Right ventricle myocardium superior (tissue), 1 donor: Measurements from ENCODE around the gene MED12L. TPM values are rescaled to one million over a fixed set of nuclear protein-coding genes. Genes with fewer than 3 reads are reported as not detected.

ENCODE experiments used
- ATAC-seq: fragments of 200-7000 bp; cut with Tn5 transposase; one replicate; pipeline ENCODE4 v1.9.1; 2020; ENCODE audit warnings: mild to moderate bottlenecking; ENCODE audit not compliant: poor library complexity
- DNase-seq: peaks from one replicate; pipeline ENCODE4 v3.0.0-alpha.2; 2020
- intact Hi-C: fragments of 100-400 bp; cut with DNase I; formaldehyde crosslinking; loops from one replicate; pipeline ENCODE4 v1.11.2; 2022
- total RNA-seq: library from RNA; stranded (reverse); fragmentation: NEBNext Ultra II Directional; extraction: Animal tissue kit (Norgen Biotek cat#: 25700); gene quantifications from one replicate; pipeline ENCODE4 v1.2.1, GENCODE V29; 2021
- donor health status: DM: no; HTN: yes; CAD: no; lungs with severe emphysema.

The MED12L gene
- total RNA-seq, 1 donor from 2014 or later = 0.67 TPM

DNA sequence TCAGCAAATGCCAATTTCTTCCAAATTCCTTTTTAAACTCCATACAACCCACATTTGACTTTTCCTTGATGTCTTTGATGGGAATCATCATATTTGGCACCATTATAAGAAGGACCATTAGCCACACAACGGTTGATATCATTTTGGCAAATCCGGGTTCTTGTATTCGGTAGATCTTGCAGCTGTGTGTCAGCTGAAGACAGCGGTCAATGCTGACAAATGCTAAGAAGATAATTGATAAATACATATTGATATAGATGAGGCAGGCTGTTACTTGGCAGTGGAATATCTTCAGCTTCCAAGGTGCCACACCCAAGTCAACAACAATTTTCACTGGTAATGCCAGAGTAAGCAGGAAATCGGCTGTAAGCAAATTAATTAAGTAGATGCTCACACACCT lies 113.4 kb downstream of the MED12L start:
- ATAC-seq (no peak), DNase-seq (no peak)
- intact Hi-C loops = no loop called here

DNA sequence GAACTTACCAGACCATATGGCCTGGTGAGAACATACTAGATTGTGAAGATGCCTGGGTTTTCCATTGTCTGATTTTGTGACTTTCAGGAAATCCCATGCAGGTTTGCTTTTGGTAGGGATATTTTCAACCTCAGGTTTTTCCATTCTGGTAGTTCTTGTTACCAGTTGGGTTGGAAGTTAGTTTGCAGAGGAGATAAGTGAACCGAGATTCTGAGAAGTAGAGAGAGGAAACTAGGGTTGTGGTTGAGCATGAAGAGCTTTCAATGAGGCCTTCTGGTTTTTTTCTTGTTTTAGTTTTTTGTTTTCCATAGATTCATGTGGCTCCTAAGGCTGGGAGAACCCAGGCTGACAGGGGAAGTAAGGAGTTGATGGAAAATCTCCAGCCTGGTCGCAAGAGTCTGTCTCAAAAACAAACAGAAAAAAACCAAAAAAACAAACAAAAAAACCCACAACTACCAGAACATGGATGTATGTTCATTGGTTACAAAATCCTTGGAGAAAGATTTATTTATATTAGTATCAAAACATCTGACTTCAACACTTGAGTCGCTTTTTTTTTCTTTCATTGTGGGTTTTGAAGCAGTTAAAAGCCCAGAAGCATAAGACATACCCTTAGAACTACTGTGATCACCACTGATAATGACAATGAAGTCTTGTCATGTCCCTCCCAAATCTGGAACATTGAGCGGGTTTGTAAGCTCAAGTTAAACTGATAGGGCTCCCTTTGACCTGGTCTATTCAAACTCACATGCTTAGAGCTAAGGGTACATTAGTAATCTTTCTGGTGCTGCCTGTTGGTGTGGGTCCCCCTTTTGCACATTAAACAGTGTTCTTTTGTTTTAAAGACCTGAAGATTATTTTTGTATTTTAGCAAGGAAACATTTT lies 114.3 kb downstream of the MED12L start:
- intact Hi-C loops = no loop called here
- ATAC-seq = no peak

DNA sequence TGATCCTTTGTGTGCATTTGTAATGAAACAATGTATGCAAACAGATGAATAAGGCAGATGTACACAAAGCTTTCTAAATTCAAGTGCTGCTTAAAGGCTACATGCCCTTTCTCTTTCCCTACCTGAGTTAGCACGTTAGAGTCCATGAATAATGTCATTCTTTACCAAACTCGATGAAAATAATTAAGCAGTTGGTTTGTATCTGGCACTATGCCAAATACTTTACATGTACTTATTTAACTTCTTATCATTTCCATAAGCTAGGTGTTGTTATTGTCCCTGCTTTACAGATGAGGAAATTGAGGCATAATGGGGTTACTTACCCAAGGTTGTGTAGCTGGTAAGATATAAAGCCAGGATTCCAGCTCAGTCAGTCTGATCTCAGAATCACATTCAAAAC lies 115.1 kb downstream of the MED12L start:
- no peak for DNase-seq
- ATAC-seq = no peak
- intact Hi-C loops = no loop called here

More for the DNA sequence above, 114.3 kb downstream of the MED12L start:
- DNase-seq = no peak

DNA sequence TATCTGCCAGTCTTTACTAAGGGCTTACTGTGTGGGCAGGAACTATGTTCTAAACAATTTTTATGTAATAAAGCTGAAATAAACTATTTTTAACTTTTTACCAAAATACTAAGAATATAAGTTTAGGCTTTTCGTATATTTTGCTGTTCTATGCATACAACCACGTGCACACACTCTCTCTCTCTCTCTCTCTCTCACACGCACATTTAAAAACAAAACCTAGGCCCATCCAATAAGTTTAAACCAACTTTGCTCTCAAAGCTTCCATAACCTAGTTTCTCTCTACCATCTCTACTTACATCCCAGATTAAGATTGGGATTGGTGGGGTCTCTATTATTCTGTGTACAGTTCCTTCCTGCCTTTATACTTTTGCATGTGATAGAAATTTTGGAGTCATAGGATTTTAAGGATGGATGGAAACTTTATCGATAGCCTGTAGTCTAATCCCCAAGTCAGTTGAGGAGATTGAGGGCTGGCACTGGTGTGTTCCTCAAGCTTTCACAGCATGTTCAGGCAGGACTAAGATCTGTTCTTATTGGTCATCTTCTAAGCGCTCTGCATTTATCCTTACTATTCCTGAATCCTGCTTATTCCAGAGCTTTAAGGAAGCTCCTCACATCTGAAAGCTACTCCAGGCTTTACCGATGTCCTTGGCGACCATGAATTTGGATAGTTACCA lies 115.7 kb downstream of the MED12L start:
- intact Hi-C loops = no loop called here
- no peak for ATAC-seq
- no peak for DNase-seq

DNA sequence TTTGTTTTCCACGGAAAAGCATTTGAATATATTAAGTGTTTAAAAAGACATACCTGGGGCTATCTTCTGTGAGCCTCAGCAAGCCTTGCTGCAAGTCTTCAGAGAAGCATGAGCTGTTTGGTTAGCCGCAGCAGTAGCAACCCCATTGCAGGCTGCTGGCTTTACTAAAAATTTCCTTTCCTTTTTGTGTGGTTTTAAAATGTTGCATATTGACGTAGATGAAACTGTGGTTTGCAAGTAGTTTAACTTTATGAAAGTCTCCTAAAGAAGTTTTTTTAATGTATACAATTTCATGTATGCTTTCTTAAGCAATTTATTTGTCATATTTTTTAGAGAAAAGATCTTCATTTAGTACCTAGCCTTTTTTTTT lies 117.6 kb downstream of the MED12L start, which contains the start of gene GPR171:
GPR171 (minus strand) TSS at position 166 of the 370 bp plus-strand sequence. CDS start 3,830 bp downstream, outside the sequence.
- intact Hi-C loops = no loop called here
- ATAC-seq (no peak), DNase-seq (no peak)

DNA sequence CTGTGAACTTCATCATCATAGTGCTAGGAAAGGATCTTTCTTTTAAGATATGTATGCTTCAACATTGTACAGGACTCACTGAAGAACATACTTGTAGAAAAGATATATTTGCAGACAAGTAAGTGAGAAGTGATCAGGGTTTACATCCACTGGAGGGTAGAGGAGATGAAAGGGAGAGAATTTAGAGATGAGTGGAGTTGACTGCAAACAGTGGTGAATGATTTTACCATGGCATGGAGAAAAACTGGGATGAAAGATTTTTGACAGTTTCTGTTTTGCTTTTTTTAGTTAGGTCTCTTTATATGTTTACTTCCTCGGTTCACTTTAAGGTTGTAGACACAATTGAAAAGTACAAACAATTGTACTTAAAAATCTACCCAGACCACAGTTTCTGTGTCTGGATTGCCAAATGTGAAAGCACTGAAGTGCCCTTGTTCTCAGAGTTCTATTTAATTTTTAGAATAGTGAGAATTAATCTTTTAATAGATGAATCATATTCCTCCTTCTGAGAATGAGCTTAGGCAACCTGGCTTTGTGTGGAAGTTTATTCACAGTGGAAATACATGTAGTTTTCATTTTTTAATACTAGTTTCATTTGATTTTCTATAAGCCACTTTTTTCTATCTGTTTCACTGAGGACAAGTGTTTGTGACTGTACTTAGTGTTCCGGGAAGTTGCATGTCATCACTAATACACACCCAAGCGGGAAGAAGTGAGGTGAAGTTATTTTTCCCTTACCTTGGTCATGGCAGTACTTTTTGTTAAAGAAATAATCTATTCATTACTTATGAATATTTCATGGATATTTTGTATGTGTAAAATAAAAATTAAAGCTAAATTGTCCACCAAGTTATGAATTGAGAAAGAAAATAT lies 119.3 kb downstream of the MED12L start:
- no peak for DNase-seq
- intact Hi-C loops = no loop called here
- ATAC-seq = no peak

DNA sequence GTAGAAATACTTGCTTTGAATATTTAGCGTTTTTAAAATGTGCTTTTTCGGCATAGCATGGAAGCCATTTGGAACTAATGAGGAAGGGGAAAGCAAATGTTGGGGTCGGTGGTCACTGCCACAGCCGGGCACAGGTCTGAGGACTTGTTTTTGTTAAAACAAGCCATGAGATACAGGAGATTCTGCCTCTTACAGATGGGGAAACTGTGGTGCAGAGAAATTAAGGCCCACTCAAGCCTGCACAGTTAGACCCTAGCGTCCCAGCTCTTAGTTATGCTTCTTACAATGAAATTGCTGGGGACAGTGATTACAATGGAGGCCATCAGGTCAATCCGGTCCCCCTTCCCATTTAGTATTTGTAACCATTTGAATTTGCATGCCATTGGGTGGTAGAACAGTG lies 120.0 kb downstream of the MED12L start:
- no peak for DNase-seq
- intact Hi-C loops = no loop called here
- ATAC-seq = no peak

DNA sequence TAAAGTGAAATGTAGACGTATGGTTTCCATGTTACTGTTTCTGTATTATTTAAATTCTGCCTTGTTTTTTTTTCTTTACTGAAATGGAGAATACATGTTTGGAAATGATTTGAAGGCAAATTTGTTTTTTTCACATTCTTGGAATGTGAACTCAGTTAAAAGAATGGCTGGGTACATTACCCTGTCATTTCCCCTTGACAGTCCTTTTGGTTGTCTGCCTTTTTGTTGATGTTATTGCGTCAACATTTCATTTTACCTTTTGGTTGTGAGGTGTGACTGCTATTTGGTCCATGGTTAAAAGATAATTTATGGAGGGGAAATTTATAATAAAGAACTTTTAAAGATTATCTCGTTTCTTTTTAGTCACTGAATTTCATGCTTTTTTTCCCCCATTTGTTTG lies 120.7 kb downstream of the MED12L start:
- ATAC-seq = no peak
- intact Hi-C loops = no loop called here
- DNase-seq = no peak

DNA sequence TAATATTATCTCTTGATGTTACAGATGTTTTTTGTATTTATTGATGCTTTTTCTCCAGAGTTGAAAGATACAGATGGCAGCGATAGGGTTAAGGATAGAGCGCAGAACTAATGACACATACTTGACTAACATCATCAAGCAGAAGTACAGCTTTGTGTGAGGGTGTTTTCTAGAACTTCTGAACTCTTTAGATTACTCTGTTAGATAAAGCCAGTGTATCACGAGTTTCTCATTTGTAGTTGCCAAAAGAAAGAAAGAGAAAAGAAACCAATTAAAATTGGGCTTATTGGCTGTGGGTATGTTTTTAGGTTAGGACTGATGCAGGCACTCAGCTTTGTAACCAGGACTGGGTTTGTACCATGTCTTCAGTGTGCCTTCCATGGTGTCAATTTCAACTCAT lies 124.2 kb downstream of the MED12L start:
- DNase-seq = no peak
- intact Hi-C loops = no loop called here
- no peak for ATAC-seq

DNA sequence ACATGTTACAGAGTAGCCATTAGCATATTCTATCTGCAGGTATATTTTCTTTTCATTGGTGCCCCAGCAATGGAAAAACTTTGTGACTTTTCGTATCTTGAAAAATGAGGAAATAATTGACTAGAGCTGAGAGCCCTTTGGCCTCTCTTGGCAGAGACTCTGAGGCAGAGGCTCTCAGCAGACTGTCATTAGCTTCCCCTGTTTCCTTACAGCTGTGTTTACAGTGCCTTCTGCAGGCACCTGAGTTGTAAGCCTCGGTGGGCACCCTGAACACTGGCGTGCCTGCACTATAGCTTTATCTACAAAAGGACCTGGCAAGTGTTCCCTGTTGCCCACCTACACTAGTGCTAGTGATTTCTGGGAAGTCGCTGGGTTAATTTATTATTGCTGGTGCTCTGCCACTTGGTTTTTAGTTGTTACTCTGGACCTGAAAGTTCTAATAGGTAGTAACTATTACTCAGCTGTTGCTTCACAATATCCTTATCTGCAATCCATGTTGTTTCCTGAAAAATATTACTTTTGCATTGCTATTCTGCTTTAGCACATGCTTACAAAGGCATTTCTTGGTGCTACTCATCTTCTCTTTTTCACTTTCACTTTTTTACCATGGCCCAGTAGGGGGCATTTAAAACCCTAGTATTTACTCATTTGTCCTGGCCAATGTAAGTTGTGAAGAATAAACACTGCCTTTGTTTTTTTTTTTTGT lies 125.4 kb downstream of the MED12L start:
- DNase-seq = no peak
- peak; percentile 51 for ATAC-seq
- intact Hi-C loops = no loop called here

DNA sequence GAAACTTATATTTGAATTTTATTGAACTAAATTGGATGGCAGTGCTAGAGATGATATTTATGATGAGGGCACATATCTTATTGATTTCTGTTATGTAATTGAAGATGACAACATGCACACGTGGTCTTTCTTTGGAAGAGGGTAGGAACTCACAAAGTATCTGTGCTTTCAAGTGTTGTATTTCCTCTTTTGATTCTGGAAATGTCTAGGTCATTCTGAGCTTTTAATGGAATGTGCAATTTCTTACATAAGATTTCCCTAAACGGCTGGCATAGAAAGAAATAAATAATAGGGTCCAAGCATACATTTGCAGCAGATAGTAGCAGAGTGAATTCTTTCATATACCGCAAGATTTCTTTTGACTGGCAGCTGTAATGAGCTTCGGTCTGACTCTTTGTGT lies 127.7 kb downstream of the MED12L start:
- intact Hi-C loops = no loop called here
- no peak for ATAC-seq
- no peak for DNase-seq

DNA sequence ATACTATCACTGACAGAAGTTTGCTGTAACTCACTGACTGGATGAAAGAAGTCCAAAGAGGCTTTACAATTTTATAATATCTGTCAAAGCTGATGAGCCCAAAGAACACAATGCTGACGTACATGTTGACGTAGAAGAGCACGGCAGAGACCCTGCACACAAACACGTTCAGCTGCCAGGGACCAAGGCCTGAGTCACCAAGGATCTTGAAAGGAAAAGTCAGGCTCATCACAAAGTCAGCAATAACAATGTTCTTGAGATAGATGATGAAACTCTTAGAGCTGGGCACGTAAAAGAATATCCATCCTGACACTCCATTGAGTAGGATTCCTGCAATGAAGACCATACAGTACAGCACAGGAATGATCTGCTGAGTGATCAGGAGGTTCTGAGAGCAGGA lies 128.4 kb downstream of the MED12L start:
- no peak for DNase-seq
- intact Hi-C loops = no loop called here
- ATAC-seq = no peak

DNA sequence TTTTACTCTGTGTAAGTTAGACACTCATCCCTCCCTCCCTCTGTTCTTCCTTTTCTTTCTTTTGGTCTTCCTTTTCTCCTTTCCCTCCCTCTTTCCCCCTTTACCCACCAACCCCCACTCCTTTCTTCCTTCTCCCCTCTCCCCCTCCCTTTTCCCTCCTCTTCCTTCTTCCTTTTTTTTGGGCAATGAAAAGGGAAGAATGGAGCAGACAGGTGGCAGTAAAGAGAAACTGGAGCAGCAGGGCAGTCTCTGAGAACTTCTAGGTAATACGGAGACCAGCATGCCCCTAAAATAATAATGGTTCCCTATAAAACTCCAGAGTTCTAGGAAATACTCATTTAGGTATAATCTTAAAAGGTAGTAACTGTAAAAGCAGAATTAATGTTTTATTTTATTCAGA lies 129.0 kb downstream of the MED12L start:
- DNase-seq (no peak), ATAC-seq (no peak)
- intact Hi-C loops = no loop called here

DNA sequence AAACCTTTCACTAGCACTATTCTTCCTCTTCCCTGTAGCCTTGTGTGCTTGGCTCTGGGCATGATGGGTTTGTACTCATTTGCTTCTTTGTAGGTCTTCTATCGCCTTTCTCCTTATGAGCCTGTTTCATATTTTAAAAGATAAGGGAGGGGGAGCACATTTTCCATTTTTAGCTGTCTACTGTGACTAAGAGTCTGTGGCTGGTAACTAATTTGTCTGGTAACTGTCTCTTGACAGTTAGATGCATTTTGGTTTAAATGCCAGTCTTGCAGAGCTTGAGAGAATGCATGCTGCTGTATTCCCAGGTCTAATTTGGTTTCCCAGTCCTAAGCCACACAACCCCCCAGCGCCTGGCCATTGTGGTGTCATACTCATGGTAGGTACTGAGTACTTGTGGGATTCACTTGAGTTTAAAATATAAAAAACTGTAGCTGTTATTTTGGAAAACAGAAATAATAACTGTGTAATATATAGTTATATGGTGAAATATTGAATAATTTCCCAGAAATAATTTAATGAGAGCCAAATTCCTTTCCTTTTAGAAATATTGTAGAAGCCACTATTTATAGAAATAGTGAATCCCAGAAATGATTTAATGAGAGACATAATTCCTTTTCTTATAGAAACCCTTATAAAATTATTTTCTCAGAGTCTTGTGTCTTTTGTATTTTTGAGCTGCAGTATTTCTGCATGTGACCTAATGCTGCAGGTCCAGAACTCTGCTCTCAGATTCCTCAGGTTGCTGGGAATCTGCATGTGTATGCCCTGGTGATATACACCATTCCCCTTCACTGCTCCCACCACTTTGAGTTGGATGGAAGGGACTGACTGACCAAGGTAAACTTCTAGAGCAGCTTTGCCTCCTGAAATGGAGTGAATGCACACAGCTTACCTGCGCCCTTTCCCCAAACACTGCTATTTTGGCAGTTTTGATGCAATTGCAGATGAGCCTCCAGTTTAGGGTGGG lies 131.5 kb downstream of the MED12L start:
- ATAC-seq = no peak
- intact Hi-C loops = no loop called here
- no peak for DNase-seq

DNA sequence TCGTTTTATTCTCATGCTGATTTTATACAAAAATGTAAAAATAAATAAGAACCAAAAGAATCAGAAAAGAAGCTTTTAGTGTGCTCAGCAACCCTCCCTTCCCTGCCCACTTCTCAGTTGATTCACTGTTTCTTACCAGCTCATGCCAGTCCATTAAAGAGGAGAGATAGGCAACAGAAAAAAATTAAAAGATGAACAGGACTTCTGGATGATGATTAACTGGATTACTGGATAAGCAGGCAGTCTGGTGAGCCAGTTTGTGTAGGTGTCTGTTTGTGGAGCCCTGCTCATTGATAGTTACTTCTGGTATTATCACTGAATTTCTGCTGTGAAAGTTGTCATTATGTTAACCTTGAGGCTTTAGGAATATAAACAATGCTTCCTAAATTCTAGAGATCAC lies 132.7 kb downstream of the MED12L start:
- DNase-seq (no peak), ATAC-seq (no peak)
- intact Hi-C loops = no loop called here

DNA sequence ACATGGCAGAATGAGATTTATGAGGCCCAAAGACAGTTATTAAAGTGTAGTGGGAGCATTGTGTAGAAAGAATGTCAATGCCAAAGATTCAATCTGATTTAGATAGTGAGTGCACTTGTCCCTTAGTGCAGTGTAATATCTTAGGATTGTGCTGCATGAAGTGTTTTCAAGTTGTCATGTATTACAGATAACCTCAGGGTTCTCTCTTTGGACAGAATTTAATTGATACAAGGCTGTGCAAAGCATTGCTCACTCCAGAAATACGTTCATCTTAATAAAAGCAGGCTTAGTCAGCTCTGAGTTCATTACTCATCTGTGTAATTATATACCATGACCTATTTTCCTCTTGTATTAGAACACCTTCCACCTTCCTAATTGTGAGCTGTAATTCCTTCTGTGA lies 133.6 kb downstream of the MED12L start:
- intact Hi-C loops = no loop called here
- ATAC-seq (no peak), DNase-seq (no peak)

DNA sequence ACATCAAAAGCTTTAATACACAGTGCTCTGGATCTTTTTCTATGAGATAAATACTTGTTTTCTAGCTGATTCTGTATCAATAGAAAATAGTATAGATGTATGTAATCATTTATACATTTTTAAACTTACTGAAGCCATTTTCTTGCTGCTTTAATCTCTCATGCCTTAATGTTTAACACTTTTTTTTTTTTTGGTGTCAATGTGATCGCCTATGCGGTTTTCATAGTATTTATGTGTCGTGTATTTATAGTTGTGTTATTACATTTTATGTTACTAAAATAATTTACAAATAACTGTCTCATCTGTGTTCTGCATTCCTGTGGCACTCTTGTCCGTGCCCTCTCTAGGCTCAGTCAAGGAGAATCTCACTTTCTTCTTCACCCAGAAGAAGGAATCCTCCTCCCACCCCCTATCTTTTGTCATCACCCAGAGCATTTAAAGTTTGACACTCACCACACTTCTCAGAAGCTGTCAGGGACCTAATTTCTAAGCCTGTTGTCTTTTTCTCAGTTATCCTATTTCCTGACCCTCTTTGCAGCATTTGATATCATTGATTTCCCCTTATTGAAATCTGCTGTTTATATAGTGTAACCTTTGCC lies 138.9 kb downstream of the MED12L start:
- intact Hi-C loops = no loop called here
- ATAC-seq = no peak
- no peak for DNase-seq
